Coronary artery (tissue), 2 donors: ENCODE data around the gene TRIP13.
"Not testable (repeated sequence)": the region's sequence is repeated elsewhere in the genome, so short reads cannot be mapped to it uniquely, and the experiment has no call there.

Experiments
- DNase-seq: peaks from one replicate; pipeline ENCODE4 v3.0.0-alpha.2; 2017; ENCODE audit warnings: low spot score
- H3K27ac ChIP-seq, 2 donors: fragments of 200-600 bp; sonication (generic); one replicate each; pipeline ENCODE4 v1.5.1; 2016 to 2019
- H3K4me3 ChIP-seq: fragments of 200-600 bp; sonication (generic); 2 replicates; pipeline ENCODE4 v1.5.1; 2016; ENCODE audit warnings: mild to moderate bottlenecking, moderate library complexity
- TF ChIP-seq, protein P1 (sequence below): fragments of 200-600 bp; sonication (generic); IDR thresholded peaks from one replicate; pipeline ENCODE4 v1.5.1; 2019; ENCODE audit warnings: antibody characterized with exemption

TRIP13 gene

DNA sequence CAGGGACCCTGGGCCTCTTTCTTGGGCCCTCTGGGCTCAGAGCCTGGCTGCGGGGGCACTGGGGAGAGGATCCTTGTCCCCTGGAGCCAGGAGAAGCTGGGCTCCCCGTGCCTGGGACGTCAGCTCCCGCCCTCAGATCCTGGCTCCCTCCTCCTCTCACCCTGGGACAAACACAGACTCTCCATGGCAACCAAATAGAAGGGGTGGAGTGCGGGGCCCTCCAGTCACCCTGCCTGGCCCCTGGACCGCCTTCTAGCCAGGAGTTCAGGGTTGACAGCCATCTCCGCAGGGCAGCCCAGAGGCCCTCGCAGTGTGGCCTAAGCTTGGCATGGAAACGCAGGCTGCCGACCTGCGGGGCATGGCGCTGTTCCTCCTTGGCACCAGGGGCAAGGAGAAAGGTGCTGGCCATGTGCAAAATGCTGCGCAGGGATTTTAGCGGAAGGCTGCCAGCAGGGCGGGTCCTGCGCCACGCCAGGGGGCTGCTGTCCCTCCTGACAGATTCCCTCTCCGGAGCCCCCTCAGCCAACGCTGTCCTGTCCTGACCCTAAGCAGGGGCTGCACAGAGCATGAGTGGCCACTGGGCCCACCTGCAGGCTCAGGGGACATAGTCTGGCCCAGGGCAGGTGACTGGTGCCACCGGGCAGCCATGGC, 42.9 kb upstream of the TRIP13 start:
- TF ChIP-seq, protein P1, sequence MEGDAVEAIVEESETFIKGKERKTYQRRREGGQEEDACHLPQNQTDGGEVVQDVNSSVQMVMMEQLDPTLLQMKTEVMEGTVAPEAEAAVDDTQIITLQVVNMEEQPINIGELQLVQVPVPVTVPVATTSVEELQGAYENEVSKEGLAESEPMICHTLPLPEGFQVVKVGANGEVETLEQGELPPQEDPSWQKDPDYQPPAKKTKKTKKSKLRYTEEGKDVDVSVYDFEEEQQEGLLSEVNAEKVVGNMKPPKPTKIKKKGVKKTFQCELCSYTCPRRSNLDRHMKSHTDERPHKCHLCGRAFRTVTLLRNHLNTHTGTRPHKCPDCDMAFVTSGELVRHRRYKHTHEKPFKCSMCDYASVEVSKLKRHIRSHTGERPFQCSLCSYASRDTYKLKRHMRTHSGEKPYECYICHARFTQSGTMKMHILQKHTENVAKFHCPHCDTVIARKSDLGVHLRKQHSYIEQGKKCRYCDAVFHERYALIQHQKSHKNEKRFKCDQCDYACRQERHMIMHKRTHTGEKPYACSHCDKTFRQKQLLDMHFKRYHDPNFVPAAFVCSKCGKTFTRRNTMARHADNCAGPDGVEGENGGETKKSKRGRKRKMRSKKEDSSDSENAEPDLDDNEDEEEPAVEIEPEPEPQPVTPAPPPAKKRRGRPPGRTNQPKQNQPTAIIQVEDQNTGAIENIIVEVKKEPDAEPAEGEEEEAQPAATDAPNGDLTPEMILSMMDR, result no peak
- DNase-seq, result no peak
- Histone ChIP-seq H3K4me3 (no peak overlapping the region), H3K27ac (no peak overlapping the region)

DNA sequence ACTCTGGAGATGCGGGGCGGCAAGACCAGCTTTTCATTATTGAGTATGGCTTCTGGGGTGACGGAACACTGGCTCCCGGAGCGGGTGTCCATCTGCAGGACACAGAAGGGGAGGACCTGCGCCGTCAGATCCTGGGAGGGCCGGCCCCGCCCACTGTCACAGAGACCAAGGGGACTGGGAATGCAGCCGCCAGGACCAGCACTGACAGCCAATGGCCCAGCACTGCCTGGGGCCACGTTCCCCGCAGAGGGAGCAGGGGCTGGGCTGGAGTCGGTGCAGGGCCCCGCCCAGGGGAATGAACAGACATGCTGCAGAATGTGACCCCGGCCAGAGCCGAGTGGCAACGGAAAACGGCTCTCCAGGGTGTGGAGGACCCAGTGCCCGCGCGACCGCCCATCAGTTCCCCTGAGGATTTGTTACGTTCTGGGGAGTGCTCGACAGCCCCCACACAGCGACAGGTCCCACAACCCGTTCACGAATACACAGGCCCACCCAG, 42.1 kb upstream of the TRIP13 start, which contains the start of gene ZDHHC11:
TSS of gene ZDHHC11 (minus strand) at position 476 of the 496 bp plus-strand sequence. CDS start at position 92, 384 bp downstream.
- H3K27ac ChIP-seq, result no peak within 1 kb of the TSS
- DNase-seq, result no peak
- TF ChIP-seq, protein P1, result no peak
- no peak within 1 kb of the TSS for H3K4me3 ChIP-seq

DNA sequence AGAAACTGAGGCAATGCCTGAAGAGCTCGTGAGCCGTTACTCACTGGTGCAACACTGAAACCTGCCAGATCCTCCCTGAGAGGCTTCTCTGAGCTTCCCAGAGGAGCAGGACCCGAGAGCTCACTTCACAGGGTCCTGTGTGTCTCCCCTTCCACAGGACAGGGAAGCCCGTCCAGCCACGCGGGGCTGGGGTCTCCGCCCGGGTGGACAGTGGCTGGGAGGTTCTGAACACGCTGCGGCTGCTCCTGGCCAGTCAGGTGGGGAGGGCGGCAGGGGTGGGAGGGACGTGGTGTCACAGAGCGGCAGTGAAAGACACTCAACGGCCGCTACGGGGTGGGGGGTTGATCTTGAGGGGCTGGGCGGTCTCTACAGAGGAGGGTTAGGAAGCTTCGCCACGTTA, 41.6 kb upstream of the TRIP13 start:
- TF ChIP-seq, protein P1, result no peak
- Histone ChIP-seq H3K4me3 (no peak overlapping the region), H3K27ac (no peak overlapping the region)
- no peak for DNase-seq

DNA sequence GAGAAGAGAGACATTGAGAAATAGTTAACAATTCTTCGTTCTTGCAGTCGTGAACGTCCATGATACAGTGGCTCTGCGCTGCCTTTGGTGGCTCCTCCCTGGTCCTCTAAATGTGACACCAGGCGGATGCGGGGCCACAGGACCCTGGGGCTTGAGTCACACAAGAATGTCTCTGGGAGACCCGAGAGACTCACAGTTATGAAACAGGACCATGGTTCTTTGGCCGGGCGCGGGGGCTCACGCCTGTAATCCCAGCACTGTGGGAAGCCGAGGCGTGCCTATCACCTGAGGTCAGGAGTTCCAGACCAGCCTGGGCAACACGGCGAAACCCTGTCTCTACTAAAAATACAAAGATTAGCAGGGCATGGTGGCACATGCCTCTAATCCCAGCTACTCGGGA, 41.1 kb upstream of the TRIP13 start:
- H3K4me3 ChIP-seq, result no peak overlapping the region
- no peak overlapping the region for H3K27ac ChIP-seq
- DNase-seq, result no peak
- TF ChIP-seq, protein P1, result no peak

DNA sequence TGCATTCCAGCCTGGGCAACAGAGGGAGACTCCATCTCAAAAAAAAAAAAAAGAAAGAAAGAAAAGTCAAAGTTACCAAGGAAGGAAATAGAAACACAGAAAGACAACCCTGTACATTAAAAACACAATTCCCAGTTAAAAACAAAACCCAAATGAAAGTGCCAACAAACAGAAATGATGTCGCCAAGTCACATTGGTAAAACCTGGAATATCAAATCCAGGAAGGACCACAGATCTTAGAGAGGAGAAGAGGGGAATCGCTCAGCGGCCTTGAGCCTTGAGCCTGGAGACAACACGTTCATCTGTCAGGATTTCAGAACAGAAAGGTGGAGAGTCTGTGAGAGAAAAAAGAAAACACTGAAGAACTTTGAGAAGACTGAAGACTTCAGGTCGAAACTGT, 40.7 kb upstream of the TRIP13 start:
- Histone ChIP-seq H3K4me3 (no peak overlapping the region), H3K27ac (no peak overlapping the region)
- DNase-seq, result no peak
- TF ChIP-seq, protein P1, result no peak

DNA sequence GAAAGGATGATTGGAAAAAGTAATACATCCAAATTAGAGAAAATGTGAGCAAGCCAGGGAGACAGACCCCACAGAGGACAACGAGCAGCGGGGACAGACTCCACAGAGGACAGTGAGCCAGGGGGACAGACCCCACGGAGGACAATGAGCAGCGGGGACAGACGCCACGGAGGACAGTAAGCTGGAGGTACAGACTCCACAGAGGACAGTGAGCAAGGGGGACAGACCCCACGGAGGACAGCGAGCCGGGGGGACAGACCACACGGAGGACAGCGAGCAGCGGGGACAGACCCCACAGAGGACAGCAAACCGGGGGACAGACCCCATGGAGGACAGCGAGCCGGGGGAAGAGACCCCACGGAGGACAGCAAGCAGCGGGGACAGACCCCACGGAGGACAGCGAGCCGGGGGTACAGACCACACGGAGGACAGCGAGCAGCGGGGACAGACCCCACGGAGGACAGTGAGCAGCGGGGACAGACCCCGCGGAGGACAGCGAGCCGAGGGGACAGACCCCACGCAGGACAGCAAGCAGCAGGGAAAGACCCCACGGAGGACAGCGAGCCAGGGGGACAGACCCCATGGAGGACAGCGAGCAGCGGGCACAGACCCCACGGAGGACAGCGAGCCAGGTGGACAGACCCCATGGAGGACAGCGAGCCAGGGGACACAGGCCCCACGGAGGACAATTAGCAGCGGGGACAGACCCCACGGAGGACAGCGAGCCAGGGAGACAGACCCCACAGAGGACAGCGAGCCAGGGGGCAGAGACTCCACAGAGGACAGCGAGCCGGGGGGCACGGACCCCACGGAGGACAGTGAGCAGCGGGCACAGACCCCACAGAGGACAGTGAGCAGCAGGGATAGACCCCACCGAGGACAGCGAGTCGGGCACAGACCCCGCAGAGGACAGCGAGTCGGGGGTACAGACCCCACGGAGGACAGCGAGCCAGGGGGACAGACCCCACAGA, 40.0 kb upstream of the TRIP13 start:
- Histone ChIP-seq H3K27ac (no peak overlapping the region), H3K4me3 (no peak overlapping the region)
- DNase-seq, result no peak
- TF ChIP-seq, protein P1, result no peak

DNA sequence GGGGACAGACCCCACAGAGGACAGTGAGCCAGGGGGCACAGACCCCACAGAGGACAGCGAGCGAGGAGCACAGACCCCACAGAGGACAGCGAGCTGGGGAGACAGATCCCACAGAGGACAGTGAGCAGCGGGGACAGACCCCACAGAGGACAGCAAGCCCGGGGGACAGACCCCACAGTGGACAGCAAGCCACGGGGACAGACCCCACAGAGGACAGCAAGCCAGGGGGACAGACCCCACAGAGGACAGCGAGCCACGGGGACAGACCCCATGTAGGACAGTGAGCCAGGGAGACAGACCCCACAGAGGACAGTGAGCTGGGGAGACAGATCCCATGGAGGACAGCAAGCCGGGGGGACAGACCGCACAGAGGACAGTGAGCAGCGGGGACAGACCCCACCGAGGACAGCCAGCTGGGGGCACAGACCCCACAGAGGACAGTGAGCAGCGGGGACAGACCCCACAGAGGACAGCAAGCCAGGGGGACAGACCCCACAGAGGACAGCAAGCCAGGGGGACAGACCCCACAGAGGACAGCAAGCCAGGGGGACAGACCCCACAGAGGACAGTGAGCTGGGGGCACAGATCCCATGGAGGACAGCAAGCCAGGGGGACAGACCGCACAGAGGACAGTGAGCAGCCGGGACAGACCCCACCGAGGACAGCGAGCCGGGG, 39.1 kb upstream of the TRIP13 start:
- not testable (repeated sequence) for H3K4me3 ChIP-seq, H3K27ac ChIP-seq, DNase-seq
